Measurements from ENCODE around the gene EPDR1. TPM values are rescaled to one million over a fixed set of nuclear protein-coding genes. Genes with fewer than 3 reads are reported as not detected.

The EPDR1 gene
- total RNA-seq = 1.8 and 14.5 TPM in 2 replicates

DNA sequence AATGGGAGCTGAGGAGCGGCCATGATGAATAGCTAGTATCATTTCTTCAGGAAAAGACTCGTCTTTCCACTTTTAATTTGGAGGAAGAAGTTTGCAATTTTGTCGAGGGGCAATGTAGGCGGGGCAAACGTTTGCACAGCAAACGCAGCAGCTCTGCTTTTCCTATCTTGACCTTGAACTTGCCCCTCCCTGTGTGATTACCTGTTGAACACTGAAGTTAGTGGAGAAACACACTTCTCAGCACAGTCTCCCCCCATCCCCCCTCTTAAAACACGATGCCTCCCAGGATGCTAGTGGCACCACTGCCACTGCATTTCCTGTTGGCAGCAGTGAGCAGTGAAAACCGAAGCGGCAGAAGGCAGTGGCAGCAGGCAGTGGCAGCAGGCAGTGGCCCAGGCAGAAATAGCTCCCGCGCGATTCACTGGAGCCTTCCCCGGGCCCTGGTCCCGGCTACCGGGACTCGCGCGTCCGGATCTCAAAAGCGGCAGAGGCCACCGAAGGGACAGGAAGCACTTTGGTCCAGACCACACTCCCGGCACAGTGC lies at the start of gene EPDR1:
Gene EPDR1 (plus strand): TSS at position 336 of the 544 bp plus-strand sequence. CDS start 300 bp downstream, outside the sequence.

DNA sequence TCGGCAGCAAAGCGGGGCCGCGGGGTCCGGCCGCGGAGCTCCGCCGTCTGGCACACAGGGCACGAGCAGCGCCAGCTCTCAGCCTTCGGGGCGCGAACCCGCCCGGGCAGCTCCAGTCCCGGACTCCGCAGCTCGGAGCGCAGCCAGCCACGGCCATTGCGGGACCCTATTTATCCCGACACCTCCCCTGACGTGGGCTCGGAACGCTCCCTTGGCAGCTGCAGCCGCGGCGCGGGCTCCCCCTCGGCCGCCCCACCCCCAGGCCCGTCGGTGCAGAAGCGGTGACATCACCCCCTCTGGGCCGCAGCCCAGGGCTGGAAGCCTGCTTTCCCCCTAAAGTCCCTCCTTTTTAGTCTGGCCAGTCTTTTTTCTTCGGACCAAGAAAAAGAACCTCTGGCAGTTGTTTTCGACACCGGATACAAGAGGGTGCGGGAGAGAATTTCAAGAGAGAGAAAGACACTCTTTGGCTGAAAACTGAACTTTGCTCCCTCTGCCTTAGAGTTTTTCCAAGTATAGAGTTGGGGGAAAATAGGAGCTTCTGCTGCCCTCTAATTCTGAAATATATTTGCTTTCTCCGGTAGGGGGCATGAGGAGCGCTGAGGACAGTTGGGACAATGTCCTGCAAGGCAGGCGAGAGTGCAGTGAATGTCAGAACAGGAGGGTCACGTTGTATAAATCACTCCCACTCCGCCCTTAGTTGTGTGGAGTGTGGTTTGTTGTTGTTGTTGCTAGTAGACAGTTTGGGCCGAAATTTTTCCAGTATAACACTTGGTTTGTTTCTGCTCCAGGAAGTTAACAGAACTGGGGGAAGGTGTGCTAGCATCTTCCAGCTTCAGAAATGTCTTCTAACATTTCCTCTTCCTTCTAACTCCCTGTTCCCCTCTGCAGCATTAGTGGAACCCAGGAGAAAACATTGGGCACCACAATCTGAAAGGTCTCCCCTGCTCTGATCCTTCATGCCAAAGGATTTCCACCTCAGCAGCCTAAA lies 3.5 kb upstream of the EPDR1 start, which contains the start of gene SFRP4:
Gene SFRP4 (minus strand): TSS at position 145 of the 988 bp plus-strand sequence. CDS start 280 bp downstream, outside the sequence.

Other genes starting within 250 kb of the EPDR1 start
- gene GPR141, start 236.9 kb upstream of the EPDR1 start, total RNA-seq = 0.29 TPM in 1 of 2 replicates, not detected in the other
- gene NME8, start 72.0 kb upstream of the EPDR1 start, total RNA-seq = not detected in 2 replicates
- 0.14 TPM in 1 of 2 replicates, not detected in the other for gene SFRP4, start 3.8 kb upstream of the EPDR1 start, total RNA-seq

Data from placental pericyte (primary cell).